Stimulated activated memory B cell treated with anti-CD40 and anti-IgM and Interleukin-4, amounts not matched to agents 10 μg/mL and 1 μg/mL and 100 μg/mL, for 72 hours (primary cell): Measurements from ENCODE around the gene TGM2.
A peak's percentile ranks its signal among the peaks of the same experiment; 100 is the strongest.
"Not testable (repeated sequence)": the region's sequence is repeated elsewhere in the genome, so short reads cannot be mapped to it uniquely, and the experiment has no call there.

Source experiments
- ATAC-seq: fragments of 150-1000 bp; cut with Tn5 transposase; 2 replicates; pipeline ENCODE4 v1.10.0; 2021
- H3K27ac Mint-ChIP-seq: one replicate; pipeline ENCODE4 v1.8.0; 2022; ENCODE audit warnings: mild to moderate bottlenecking, mixed read lengths
- H3K27me3 Mint-ChIP-seq: one replicate; pipeline ENCODE4 v1.8.0; 2022; ENCODE audit warnings: mixed read lengths
- H3K36me3 Mint-ChIP-seq: one replicate; pipeline ENCODE4 v1.8.0; 2022; ENCODE audit warnings: mixed read lengths
- H3K4me1 Mint-ChIP-seq: one replicate; pipeline ENCODE4 v1.8.0; 2022; ENCODE audit warnings: mixed read lengths
- H3K4me3 Mint-ChIP-seq: one replicate; pipeline ENCODE4 v1.8.0; 2022; ENCODE audit warnings: mild to moderate bottlenecking, moderate library complexity, mixed read lengths
- H3K9me3 Mint-ChIP-seq: one replicate; pipeline ENCODE4 v1.8.0; 2022; ENCODE audit warnings: mixed read lengths

The TGM2 gene

GRCh38 chr20:38107916-38108315, 57.2 kb downstream of the TGM2 start:
- not testable (repeated sequence) for H3K9me3 Mint-ChIP-seq, H3K27me3 Mint-ChIP-seq, ATAC-seq, H3K27ac Mint-ChIP-seq, H3K4me1 Mint-ChIP-seq, H3K4me3 Mint-ChIP-seq, H3K36me3 Mint-ChIP-seq

- not testable (repeated sequence) for H3K36me3 Mint-ChIP-seq, ATAC-seq, H3K4me3 Mint-ChIP-seq, H3K9me3 Mint-ChIP-seq, H3K27ac Mint-ChIP-seq, H3K27me3 Mint-ChIP-seq, H3K4me1 Mint-ChIP-seq
Measured at GRCh38 chr20:38107386-38107785, 57.7 kb downstream of the TGM2 start.

- Mint-ChIP-seq H3K4me3 (no peak overlapping the region), H3K36me3 (no peaks in the 10 kb centered on the region), H3K27me3 (no peaks in the 10 kb centered on the region)
Measured at GRCh38 chr20:38106461-38106860, 58.6 kb downstream of the TGM2 start.

GRCh38 chr20:38104285-38104684, 60.8 kb downstream of the TGM2 start:
- H3K4me3 Mint-ChIP-seq, result no peak overlapping the region

More at GRCh38 chr20:38106461-38106860, 58.6 kb downstream of the TGM2 start:
- no peaks in the 10 kb centered on the region for H3K9me3 Mint-ChIP-seq
- no peaks in the 10 kb centered on the region for H3K4me1 Mint-ChIP-seq
- H3K27ac Mint-ChIP-seq, result no peak overlapping the region
- no peak for ATAC-seq

GRCh38 chr20:38102206-38102605, 62.9 kb downstream of the TGM2 start:
- H3K27me3 Mint-ChIP-seq, H3K9me3 Mint-ChIP-seq, H3K4me3 Mint-ChIP-seq, H3K27ac Mint-ChIP-seq, ATAC-seq: not testable (repeated sequence)
- peaks cover 12% of the 10 kb centered on the region for H3K4me1 Mint-ChIP-seq
- peaks cover 13% of the 10 kb centered on the region for H3K36me3 Mint-ChIP-seq

More at GRCh38 chr20:38104285-38104684, 60.8 kb downstream of the TGM2 start:
- Mint-ChIP-seq H3K36me3 (peaks cover 13% of the 10 kb centered on the region), H3K4me1 (peaks cover under 1% of the 10 kb centered on the region), H3K27ac (no peak overlapping the region), H3K27me3 (no peaks in the 10 kb centered on the region), H3K9me3 (peaks cover 8% of the 10 kb centered on the region)
- no peak for ATAC-seq

GRCh38 chr20:38098952-38099351, 66.1 kb downstream of the TGM2 start:
- peaks cover 37% of the 10 kb centered on the region for H3K4me1 Mint-ChIP-seq
- H3K36me3 Mint-ChIP-seq, result peaks cover 13% of the 10 kb centered on the region
- H3K27me3 Mint-ChIP-seq, result no peaks in the 10 kb centered on the region
- ATAC-seq, result no peak
- no peak overlapping the region for H3K4me3 Mint-ChIP-seq
- peaks cover 8% of the 10 kb centered on the region for H3K9me3 Mint-ChIP-seq
- H3K27ac Mint-ChIP-seq, result peak overlapping the region; percentile 45

GRCh38 chr20:38095017-38095686, 69.9 kb downstream of the TGM2 start:
- H3K27ac Mint-ChIP-seq, result peak overlapping the region; percentile 92
- no peaks in the 10 kb centered on the region for H3K27me3 Mint-ChIP-seq
- ATAC-seq, result peak; percentile 13
- H3K4me1 Mint-ChIP-seq, result peaks cover 72% of the 10 kb centered on the region
- peaks cover 3% of the 10 kb centered on the region for H3K9me3 Mint-ChIP-seq
- peaks cover 13% of the 10 kb centered on the region for H3K36me3 Mint-ChIP-seq
- peak overlapping the region; percentile 42 for H3K4me3 Mint-ChIP-seq

GRCh38 chr20:38094373-38094891, 70.6 kb downstream of the TGM2 start:
- Mint-ChIP-seq H3K27me3 (no peaks in the 10 kb centered on the region), H3K4me3 (peak overlapping the region; percentile 51), H3K36me3 (peaks cover 14% of the 10 kb centered on the region), H3K9me3 (no peaks in the 10 kb centered on the region), H3K27ac (peak overlapping the region; percentile 92), H3K4me1 (peaks cover 72% of the 10 kb centered on the region)
- ATAC-seq, result peak; percentile 89

- ATAC-seq, result no peak
- no peak overlapping the region for H3K4me3 Mint-ChIP-seq
- H3K36me3 Mint-ChIP-seq, result peaks cover 19% of the 10 kb centered on the region
- H3K27ac Mint-ChIP-seq, result peak overlapping the region; percentile 92
- H3K27me3 Mint-ChIP-seq, result no peaks in the 10 kb centered on the region
- H3K4me1 Mint-ChIP-seq, result peaks cover 73% of the 10 kb centered on the region
- H3K9me3 Mint-ChIP-seq, result no peaks in the 10 kb centered on the region
Measured at GRCh38 chr20:38093641-38094077, 71.4 kb downstream of the TGM2 start.

GRCh38 chr20:38092915-38093314, 72.2 kb downstream of the TGM2 start:
- Mint-ChIP-seq H3K4me1 (peaks cover 75% of the 10 kb centered on the region), H3K9me3 (no peaks in the 10 kb centered on the region), H3K4me3 (no peak overlapping the region), H3K27me3 (no peaks in the 10 kb centered on the region), H3K36me3 (peaks cover 26% of the 10 kb centered on the region), H3K27ac (peak overlapping the region; percentile 92)
- ATAC-seq, result no peak

- H3K27ac Mint-ChIP-seq, result peak overlapping the region; percentile 92
- peak; percentile 65 for ATAC-seq
- peaks cover 29% of the 10 kb centered on the region for H3K36me3 Mint-ChIP-seq
- H3K27me3 Mint-ChIP-seq, result no peaks in the 10 kb centered on the region
- peaks cover 77% of the 10 kb centered on the region for H3K4me1 Mint-ChIP-seq
- H3K9me3 Mint-ChIP-seq, result no peaks in the 10 kb centered on the region
- H3K4me3 Mint-ChIP-seq, result peak overlapping the region; percentile 57
Measured at GRCh38 chr20:38092260-38092857, 72.7 kb downstream of the TGM2 start.

GRCh38 chr20:38091441-38092216, 73.4 kb downstream of the TGM2 start:
- peaks cover 74% of the 10 kb centered on the region for H3K4me1 Mint-ChIP-seq
- H3K27ac Mint-ChIP-seq, result peak overlapping the region; percentile 92
- H3K36me3 Mint-ChIP-seq, result peaks cover 37% of the 10 kb centered on the region
- peak overlapping the region; percentile 57 for H3K4me3 Mint-ChIP-seq
- peak; percentile 52 for ATAC-seq
- H3K27me3 Mint-ChIP-seq, result no peaks in the 10 kb centered on the region
- H3K9me3 Mint-ChIP-seq, result no peaks in the 10 kb centered on the region

- Mint-ChIP-seq H3K36me3 (peaks cover 50% of the 10 kb centered on the region), H3K27me3 (no peaks in the 10 kb centered on the region), H3K27ac (peak overlapping the region; percentile 92), H3K4me3 (no peak overlapping the region), H3K4me1 (peaks cover 64% of the 10 kb centered on the region), H3K9me3 (no peaks in the 10 kb centered on the region)
- ATAC-seq, result no peak
Measured at GRCh38 chr20:38090061-38090460, 75.0 kb downstream of the TGM2 start.

GRCh38 chr20:38089500-38089899, 75.6 kb downstream of the TGM2 start:
- H3K27me3 Mint-ChIP-seq, result no peaks in the 10 kb centered on the region
- peak overlapping the region; percentile 92 for H3K27ac Mint-ChIP-seq
- no peak overlapping the region for H3K4me3 Mint-ChIP-seq
- no peak for ATAC-seq
- no peaks in the 10 kb centered on the region for H3K9me3 Mint-ChIP-seq
- peaks cover 58% of the 10 kb centered on the region for H3K4me1 Mint-ChIP-seq
- H3K36me3 Mint-ChIP-seq, result peaks cover 56% of the 10 kb centered on the region

- ATAC-seq, result no peak
- Mint-ChIP-seq H3K4me1 (peaks cover 38% of the 10 kb centered on the region), H3K27me3 (no peaks in the 10 kb centered on the region), H3K9me3 (no peaks in the 10 kb centered on the region), H3K36me3 (peaks cover 82% of the 10 kb centered on the region), H3K4me3 (no peak overlapping the region), H3K27ac (peak overlapping the region; percentile 92)
Measured at GRCh38 chr20:38085026-38085425, 80.0 kb downstream of the TGM2 start.
